HG03521 (cell line): ENCODE results near the gene ARMC2.
"Not testable (repeated sequence)": the region's sequence is repeated elsewhere in the genome, so short reads cannot be mapped to it uniquely, and the experiment has no call there.

ENCODE experiments used
- ATAC-seq: cut with Tn5 transposase; IDR thresholded peaks from one replicate; pipeline ENCODE4 v1.9.1; 2021; ENCODE audit warnings: mild to moderate bottlenecking, moderate library complexity; ENCODE audit not compliant: unreplicated experiment

The ARMC2 gene

DNA sequence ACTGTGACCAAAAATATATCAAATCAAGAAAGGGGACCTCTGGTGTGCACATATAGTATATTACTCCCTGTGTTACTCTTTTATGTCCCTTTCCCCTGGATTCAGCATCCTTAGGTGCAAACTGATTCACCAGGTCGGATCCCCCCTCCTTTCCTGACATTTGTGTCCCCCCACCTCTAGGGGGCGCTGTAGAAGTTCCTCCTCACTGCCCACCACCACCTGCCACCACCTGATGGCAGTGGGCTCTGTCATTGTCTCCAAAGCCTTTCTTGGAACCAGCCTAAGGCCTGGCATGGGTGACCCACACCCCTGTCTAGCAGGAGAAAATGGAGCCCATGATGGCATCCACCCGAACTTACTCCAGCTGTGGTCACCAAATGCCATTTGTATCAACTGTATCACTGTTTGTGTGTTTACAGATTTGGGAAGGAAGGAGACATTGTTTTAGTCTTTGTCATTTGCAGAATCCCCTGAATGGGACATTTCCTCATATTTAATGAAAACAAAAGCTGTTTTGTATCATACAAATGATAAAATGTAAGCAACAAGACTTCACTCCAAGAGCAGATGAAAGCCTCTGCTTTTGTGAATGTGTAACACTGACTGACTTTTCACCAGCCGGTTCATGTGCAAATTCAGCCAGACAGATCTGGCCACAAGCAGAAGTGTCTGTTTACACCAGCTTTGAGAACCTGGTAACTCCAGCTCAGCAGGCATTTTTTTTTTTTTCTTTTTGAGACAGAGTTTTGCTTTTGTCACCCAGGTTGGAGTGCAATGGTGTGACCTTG is 66.2 kb downstream of the ARMC2 start:
- no peak for ATAC-seq

- no peak for ATAC-seq
These were observed 67.0 kb downstream of the ARMC2 start for GRCh38 chr6:108915258-108915657.

- no peak for ATAC-seq
These were observed 67.9 kb downstream of the ARMC2 start for GRCh38 chr6:108916026-108916686.

- ATAC-seq = no peak
These were observed 72.5 kb downstream of the ARMC2 start for GRCh38 chr6:108920751-108921150.

GRCh38 chr6:108921547-108922361 is 73.5 kb downstream of the ARMC2 start:
- no peak for ATAC-seq

DNA sequence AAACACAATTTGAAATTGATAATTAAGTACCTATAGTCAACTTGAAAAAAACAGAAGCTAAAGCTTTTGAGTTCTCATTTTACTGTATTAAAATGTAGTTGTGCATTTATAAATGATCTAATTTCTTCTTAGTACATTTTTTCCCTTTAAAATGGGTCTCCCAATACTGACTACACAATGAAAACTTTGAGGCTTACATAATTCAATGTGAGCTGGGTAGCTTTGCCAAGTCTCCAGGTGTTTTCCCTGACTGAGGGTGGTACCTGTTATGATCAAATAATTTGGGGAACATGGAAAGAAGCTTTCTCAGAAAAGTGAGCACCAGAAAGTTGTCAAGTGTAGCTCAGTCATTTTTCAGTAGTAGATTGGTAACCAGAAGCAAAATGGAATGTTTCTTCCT is 74.3 kb downstream of the ARMC2 start:
- no peak for ATAC-seq

DNA sequence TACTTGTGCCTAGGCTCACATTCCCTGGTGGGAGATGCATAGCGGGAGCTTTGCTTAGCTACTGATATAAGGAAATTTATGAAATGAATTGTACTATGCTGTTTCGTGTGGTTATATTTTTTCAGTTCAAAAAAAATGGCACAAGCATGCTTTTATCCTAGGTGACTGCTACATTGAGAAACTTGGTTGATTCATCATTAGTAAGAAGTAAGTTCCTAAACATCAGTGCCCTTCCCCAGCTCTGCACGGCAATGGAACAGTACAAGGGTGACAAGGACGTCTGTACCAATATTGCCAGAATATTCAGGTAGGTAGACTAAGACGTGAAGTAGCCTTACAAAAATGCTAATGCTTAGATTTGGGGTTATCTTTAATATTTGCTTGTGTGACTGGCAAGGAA is 79.7 kb downstream of the ARMC2 start:
- ATAC-seq = no peak

- no peak for ATAC-seq
These were observed 80.4 kb downstream of the ARMC2 start for GRCh38 chr6:108928650-108929049.

- ATAC-seq = not testable (repeated sequence)
These were observed 82.9 kb downstream of the ARMC2 start for GRCh38 chr6:108931090-108931489.

- ATAC-seq = no peak
These were observed 88.9 kb downstream of the ARMC2 start for GRCh38 chr6:108937170-108937569.

DNA sequence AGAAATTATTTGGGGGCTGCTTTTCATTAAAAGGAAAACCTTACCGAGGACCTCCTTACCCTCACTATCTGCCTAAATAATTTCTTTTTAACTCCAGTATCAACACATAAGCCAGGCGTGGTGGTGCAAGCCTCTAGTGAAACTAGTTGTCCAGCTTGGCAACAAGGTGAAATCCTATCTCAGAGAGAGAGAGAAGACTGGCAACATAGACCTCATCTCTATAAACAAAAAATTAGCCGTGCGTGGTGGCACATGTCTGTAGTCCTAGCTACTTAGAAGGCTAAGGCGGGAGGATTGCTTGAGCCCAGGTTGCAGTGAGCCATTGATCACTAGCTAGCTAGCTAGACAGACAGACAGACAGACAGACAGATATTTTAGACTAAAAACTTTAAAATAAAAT is 92.5 kb downstream of the ARMC2 start:
- ATAC-seq = no peak

DNA sequence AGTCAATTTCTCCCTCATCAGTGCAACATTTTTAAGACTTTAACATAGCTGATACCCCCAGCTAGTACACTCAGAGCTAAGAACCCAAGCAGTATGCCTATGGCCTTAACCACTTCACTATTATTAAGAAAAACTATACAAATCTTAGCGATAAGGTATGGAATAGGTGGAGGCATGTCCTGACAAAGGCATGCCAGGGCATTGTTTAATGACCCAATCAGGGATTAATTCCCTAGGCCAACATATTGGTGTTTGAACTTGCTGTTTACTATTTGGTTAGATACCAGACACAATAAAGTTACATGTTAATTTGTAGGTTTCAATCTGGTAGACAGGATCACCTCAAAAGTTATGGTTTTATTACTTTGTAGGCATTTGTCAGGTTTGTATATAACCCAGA is 93.1 kb downstream of the ARMC2 start:
- ATAC-seq = no peak

DNA sequence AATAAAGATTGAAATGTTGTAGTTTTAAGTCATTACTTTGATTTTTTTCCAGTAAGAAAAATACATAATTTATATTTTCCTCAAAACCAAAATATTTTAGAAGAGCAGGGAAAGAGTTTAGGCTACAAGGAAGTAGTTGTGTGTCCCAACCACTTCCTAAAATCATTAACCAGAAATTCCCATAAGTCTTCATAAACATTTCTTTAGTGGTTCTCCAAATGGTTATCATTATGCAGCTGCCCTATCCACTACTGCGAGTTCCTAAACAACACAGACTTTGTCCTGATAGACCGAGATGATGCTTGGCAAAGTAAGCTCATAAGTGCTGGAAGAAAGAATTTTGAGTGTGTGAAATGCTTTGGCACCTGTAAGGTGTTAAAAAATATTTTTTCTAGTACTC is 93.6 kb downstream of the ARMC2 start:
- no peak for ATAC-seq

DNA sequence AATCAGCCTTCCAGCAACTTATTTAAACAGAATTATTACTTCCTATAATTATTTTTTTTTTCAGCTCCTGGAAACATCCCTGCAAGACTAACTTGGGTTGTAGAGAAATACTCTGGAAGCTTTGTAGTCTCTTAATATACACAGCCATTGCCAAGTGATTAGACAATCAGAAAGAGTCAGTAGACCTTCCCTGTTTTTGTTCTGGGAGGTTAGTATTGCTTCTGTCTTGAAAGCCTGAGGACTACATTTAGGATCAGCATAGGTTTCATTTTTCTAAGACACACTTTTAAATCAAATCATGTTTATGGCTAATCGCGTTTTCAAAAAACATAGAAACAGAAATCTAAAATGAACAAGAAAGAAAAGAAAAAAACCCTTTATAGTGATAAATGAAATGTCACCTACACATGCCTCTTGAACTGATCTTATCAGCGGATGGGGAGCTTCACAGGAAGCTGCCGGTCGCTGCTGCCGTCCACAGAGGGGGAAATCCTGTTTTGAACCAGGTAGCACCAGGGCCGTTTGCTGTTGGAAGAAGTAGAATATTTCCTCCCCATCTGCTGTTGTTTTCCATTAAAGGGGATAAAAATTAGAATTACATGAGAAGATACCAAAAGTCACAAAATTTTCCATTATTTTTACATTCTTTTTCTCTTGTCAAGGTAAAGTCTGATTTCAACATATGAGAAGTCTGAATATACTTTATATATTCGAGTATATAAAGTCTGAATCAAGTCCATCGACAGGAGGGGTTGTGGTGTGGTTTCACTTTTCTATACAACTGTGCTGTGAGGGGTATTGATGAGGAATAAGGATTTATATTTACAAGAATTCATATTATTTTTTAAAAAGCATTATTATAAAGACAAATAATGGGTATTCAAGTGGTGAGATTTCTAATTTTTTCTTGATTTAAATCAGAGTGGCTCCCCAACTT is 94.6 kb downstream of the ARMC2 start:
- no peak for ATAC-seq

DNA sequence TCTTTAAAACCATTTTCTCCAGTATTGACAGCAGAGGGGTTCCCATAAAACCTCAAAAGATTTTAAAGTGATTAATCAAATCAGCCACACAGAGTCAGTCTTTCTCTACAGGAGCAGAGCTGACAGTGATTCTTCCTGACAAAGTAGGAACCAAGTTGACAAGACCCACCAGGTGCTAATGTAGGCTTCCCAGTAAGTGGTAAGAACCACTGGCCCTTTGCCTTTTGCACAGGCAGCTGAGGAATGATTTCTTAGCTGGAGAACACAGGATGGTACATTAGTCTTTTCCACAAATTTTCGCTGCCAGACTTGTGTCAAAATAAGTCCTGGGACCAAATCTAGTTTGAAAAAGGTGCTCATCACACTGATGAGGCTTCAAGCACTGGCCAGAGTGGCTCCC is 95.8 kb downstream of the ARMC2 start:
- no peak for ATAC-seq

DNA sequence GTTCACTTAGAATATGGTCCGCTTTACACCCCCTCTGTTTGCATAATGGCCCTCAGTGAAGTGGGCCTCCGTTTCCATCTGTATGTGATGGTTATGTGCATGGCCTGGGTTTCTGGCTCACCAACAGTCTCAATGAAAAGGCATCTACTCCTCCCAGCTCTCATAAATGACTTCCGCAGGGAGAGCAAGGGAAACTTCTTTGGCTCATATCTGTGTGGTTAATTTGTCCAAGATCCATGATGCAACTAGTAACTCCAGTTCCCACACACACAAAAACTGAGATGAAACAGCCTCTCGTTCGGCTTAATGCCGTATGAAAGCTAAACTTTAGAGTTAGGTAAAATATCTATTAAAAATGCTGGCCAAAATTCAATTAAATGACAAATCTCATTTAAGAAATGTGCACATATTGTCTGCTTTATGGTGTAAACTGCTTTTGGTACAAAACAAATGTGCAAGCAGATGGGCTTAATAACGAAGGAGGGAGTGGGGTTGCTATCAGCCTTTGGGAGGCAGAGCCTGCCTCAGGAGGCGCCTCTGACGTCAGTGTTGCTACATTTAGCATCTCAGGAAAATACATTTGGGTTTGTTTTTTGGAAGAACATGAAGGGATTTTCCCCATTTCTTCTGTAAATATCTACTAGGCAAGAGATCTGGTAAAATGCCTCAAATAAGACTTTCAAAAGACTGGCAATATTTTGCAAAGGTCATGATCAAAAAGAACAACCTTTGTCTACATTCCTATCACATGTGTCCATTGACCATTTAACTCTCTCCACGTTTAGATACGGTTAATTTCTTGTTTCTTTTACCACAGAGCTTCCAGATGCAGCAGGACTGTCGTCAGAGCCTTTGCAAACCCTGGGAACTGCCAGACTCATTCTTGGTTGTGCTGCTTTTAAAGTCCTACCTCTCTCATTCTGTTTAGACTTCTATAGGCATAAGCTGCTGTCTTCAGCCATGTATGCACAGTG is 96.8 kb downstream of the ARMC2 start:
- no peak for ATAC-seq

- ATAC-seq = no peak
These were observed 97.5 kb downstream of the ARMC2 start for GRCh38 chr6:108945681-108946159.

GRCh38 chr6:108946695-108947094 is 98.5 kb downstream of the ARMC2 start:
- no peak for ATAC-seq

GRCh38 chr6:108947114-108947854 is 99.1 kb downstream of the ARMC2 start:
- ATAC-seq = no peak
